ENCODE measurements around the gene BBS4. TPM values are rescaled to one million over a fixed set of nuclear protein-coding genes. Genes with fewer than 3 reads are reported as not detected.

Gene BBS4
- total and polyA plus RNA-seq, 2 of the 4 experiments (the other 2 are of a cell fraction), result 15.8 to 21.0 TPM

DNA sequence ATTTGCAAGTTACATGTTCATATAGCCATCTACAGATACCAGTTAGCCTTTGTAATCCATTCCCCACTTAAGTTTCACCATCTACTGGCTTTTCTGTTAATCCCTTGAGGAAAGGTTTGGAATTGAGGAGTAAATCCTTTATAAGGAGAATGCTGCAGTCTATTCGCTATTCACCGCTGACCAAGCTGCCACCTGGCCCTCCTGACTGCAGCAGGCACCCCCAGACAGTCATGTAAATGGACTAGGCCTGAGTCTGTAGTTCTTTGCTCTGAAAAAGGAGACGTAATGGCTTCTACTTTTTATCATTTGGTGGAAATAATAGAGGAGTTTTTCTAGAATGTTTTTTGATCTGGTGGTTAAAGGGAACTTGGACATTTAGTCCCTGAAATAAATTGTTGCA is 3.2 kb upstream of the BBS4 start:
- Histone ChIP-seq H2AK5ac (ENCODE audit: low read depth, low read length) (no peak overlapping the region), H2BK20ac (ENCODE audit: low read depth, low read length) (no peak overlapping the region), H3K4ac (ENCODE audit: low read depth, low read length) (no peak overlapping the region), H3K36me3 (ENCODE audit: control insufficient read depth, insufficient read depth, low read length) (no peaks in the 10 kb centered on the region), H2BK120ac (ENCODE audit: low read depth, low read length) (no peak overlapping the region), H2BK5ac (ENCODE audit: low read depth, low read length, poor library complexity, severe bottlenecking) (no peak overlapping the region), H4K5ac (ENCODE audit: low read depth, low read length) (no peak overlapping the region), H2BK15ac (ENCODE audit: low read depth, low read length) (no peak overlapping the region), H3K56ac (ENCODE audit: extremely low read depth, insufficient read depth, low read length) (no peak overlapping the region), H3K79me1 (ENCODE audit: low read depth in 1 of 2, low read length in 2 of 2) (peaks cover 0 to 5% of the 10 kb centered on the region in 2 experiments; a peak in 2 of 4 replicates), H2AFZ (replicated peaks; ENCODE audit: low read length, poor library complexity) (no peak overlapping the region), H3K9ac (ENCODE audit: low read depth, low read length) (no peak overlapping the region), H3K9me3 (ENCODE audit: control insufficient read depth, insufficient read depth, low read length) (no peaks in the 10 kb centered on the region), H3K4me1 (ENCODE audit: control insufficient read depth, insufficient read depth, low read length) (0 out of 2 replicates have a peak, but pooled peaks cover 1% of the 10 kb centered on the region), H3K18ac (ENCODE audit: low read depth, low read length) (no peak overlapping the region), H4K91ac (ENCODE audit: insufficient read depth, low read depth, low read length) (no peak overlapping the region), H3K4me3 (ENCODE audit: insufficient read depth, low read depth, low read length) (no peak overlapping the region), H4K20me1 (ENCODE audit: insufficient read depth, low read length) (no peaks in the 10 kb centered on the region), H3K4me2 (ENCODE audit: low read depth, low read length) (no peak overlapping the region), H4K8ac (ENCODE audit: low read depth in 2 of 2, low read length in 2 of 2) (no peak overlapping the region), H3K14ac (replicated peaks; ENCODE audit: low read depth, low read length) (no peak overlapping the region), H3K9me1 (ENCODE audit: insufficient read depth, low read length) (no peaks in the 10 kb centered on the region), H2AK9ac (replicated peaks; ENCODE audit: low read depth, low read length, poor library complexity) (no peak overlapping the region), H3K23ac (ENCODE audit: low read depth, low read length) (no peak overlapping the region), H3K27me3 (ENCODE audit: control insufficient read depth, insufficient read depth, low read length) (peaks cover 26% of the 10 kb centered on the region), H3K27ac (ENCODE audit: insufficient read depth, low read length) (no peak overlapping the region)
- DNase-seq, result no peak
- TF ChIP-seq MAZ (IDR thresholded peaks at IDR 0.05; ENCODE audit: borderline replicate concordance, low read depth, low read length) (no peak), MAFK (IDR thresholded peaks at IDR 0.05; ENCODE audit: low read depth, low read length) (no peak), CEBPB (IDR thresholded peaks at IDR 0.05; ENCODE audit: low read depth, low read length) (no peak), RFX5 (IDR thresholded peaks at IDR 0.05; ENCODE audit: low read depth, low read length) (no peak)
- TF ChIP-seq, protein P1, sequence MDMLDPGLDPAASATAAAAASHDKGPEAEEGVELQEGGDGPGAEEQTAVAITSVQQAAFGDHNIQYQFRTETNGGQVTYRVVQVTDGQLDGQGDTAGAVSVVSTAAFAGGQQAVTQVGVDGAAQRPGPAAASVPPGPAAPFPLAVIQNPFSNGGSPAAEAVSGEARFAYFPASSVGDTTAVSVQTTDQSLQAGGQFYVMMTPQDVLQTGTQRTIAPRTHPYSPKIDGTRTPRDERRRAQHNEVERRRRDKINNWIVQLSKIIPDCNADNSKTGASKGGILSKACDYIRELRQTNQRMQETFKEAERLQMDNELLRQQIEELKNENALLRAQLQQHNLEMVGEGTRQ (IDR thresholded peaks at IDR 0.05; ENCODE audit: low read depth, low read length), result no peak
- no CpG with 5 or more reads among the region's 3 CpGs for WGBS, 2 experiments (ENCODE audit: extremely low coverage in 2 of 2, insufficient read length in 1 of 2)
- in situ Hi-C loops (cut with MboI; ENCODE audit: low sequenced_read_pairs), result no loop called here
- dilution Hi-C loops (cut with HindIII; ENCODE audit: low sequenced_read_pairs, unreplicated experiment), result no loop called here
- intact Hi-C loops (cut with micrococcal nuclease), result no loop called here
- ChIA-PET CTCF (no interaction called here), POLR2A (ENCODE audit: unreplicated experiment) (no interaction called here)
- ATAC-seq (ENCODE audit: low read depth), result no peak
- no TSS peak for BruUV-seq (replicated peaks)
